Measurements from ENCODE around the gene FAM193B.
A peak's percentile ranks its signal among the peaks of the same experiment; 100 is the strongest.

FAM193B gene

DNA sequence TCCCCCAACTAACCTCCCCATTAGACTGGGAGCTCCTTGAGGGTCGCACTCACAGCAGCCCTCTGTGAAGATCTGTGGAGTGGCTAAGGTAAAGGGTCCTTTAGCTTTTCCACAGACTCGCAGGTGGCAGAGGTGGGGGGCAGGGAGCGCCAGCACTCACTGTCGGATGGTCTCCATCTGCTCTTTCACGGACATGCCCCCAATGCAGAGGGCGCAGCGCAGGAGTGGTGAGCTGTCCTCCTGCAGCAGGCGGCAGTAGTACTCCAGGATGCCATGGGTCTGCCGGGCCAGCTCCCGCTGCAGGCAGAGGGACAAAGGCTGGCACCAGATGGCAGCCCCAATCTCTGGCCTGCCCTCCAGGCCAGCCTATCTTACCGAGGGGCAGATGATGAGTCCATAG is 39.8 kb downstream of the FAM193B start:
- DNase-seq = no peak

DNA sequence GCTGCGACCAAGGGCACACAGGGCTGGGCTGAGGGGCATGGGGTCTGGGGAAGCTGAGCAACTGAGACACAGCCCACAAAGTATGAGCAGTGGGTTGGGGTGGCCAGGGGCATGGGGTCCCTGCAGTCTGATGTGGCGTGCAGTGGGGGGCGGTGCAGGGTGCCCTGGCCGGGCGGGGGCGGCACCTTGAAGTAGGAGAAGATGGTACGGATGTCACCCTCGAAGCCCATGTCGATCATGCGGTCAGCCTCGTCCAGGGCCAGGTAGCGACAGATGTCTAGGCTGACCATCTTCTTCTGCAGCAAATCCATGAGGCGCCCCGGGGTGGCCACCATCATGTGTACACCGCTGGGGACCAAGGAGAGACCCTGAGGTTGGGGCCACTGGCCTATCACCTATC is 40.9 kb downstream of the FAM193B start:
- no peak for DNase-seq

DNA sequence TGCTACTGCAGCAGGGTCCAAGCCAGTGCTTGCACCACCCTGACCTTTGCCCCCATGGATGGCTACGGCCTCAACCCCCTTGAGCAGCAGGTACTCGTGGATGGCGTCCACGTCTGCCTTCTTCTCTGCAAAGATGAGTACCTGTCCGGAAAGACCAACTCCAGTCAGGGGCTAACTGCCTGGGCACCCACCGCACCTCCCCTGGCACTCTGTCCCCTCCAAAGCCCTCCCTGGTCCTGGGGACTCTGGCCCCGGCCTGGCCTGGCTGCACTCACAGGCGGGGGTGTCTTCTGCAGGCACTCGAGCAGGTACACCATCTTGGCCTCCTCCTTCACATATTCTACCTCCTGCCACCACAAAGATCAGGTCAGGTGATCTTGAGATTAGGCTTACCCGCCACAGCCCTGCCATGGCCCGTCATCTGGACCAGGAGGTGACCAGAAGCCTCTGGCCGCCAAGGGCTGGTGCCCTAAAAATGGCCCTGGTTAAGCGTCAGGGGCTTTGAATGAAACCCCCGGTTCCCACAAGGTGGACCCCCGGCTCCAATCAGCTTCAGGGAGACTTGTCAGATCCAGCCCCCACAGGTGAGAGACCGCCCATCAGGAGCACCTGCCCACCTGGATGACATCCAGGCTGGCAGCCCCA is 41.5 kb downstream of the FAM193B start:
- no peak for DNase-seq

DNA sequence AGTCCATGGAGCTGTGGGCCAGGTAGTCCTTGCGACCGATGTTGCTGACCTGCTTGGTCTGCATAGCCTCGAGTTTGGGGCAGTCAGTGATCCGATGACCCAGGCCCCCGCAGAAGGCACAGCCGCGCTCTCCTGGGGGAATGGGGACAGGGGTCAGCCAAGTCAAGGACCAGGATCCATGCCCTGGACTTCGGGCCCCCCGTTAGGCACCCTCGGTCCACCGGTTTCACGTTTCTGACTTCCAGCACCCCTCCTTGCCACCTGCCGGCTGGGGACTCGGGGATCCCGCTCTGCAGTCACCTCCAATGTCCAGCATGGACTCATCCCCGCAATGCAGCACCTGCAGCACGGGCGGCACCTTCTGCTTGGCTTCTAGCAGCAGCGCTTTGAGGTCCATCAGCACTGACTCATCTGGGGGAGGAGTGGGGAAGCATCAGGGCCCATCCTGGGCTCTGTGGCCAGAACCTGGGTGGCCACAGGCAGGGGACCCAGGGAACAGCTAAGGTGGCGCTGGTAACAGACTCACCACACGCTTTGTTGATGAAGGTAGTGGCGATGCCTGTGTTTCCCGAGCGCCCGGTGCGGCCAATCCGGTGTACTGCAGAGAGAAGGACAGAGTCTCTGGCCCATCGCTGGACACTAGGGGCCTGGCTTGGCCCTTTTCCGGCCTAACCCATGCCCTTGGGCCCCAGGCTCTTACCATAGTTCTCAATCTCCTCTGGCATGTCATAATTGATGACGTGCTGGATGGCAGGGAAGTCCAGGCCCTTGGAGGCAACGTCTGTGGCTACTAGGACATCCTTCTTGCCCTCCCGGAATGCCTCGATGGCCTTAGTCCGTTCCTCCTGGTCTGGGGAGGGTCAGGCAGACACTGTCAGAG is 42.3 kb downstream of the FAM193B start:
- DNase-seq = no peak

DNA sequence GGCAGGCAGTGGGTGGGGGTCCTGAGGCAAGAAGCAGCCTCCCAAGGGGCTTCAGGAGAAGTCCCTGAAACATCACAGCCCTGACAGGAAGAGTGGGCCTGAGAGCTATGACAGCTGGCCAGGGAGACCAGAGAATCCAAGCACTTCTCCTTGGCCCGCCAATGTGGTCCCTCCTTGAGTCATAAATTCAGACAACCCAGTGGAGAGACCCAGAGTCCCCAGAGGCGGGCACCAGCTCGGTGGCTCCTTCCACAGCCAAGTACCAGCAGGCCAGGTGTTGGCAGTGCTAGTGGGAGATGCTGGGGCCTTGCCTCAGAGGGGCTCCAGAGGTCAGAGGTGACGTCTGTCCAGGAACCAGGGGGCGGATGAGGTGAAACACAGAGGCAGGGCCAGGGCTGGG is 43.2 kb downstream of the FAM193B start:
- no peak for DNase-seq

DNA sequence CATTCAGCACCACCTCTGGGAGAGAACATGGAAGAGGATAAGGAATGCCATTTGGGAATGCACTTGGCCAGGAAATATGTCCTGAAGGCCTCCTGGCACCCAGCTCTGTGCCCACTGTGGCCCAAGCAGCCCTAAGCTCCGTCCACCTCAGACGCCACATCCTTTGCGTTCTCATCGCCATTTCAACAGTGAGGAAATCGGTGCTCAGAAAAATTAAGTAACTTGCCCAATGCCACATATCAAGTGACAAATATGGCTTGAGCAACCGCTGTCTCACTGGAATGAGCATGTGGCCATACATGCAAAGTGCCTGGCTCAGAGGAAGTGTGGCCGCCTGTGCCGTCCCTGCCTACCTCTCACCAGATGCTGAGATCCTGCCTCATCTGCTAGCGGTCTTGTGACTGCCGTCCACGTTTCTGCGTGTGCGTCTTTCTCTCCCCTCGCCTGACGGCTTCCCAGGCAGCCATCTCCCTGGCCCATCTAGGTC is 43.8 kb downstream of the FAM193B start:
- no peak for DNase-seq

DNA sequence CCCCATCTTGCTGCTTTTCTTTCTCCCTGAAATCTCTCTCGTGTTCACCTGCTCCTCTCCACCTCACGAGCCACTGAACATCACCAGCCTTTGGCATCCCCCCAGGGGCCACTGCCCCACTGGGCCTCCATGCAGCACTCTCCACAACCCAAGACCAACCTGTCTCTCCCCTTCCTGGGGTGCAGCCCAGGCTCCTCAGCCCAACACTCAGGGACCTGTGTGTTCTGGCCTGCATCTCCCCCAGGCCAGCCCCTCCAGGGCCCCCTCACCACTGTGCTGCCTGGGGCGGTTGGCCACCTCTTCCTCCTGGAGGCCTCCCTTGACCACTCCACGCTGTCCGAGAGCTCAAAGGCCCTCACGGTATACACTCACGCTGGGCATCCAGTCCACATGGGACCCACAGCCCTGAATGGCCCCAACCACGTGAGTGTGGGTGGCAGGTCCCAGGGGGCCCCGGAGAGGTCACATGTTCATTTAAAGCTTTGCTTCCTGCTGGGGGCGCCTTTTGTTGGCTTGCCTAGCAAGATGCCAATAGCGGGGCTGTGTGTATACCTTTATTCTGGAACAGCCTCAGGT is 44.3 kb downstream of the FAM193B start:
- DNase-seq = no peak

DNA sequence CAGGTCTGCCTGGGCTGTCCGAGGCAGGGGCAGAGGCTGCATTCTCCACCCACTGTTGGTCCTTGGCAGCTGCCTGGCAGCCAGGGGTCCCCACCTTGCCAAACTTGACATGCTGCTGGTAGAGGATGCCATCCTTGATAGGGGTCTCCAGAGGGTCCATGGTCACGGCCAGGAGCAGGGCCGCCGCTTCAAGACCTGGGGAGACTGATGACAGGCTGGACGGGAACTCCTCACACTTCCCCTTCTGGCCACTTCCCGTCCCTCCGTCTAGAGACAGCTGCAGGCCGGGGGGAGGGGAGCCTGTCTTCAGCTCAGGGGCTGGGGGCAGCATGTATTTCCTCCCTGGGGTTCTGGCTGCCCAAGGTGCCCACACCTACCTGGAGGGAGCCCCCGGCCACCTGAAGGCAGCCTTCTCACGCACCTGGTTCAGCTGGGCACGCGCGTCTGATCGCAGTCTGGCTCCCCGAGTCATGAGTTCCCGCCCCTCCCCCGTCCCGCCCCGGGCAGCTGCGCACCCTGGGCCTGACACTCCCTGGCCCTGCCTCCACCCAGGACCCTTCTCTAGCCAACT is 44.9 kb downstream of the FAM193B start, which contains the start of gene DOK3:
TSS of gene DOK3 (minus strand) at position 446 of the 571 bp plus-strand sequence. CDS start at position 160, 286 bp downstream.
- no peak for DNase-seq

DNA sequence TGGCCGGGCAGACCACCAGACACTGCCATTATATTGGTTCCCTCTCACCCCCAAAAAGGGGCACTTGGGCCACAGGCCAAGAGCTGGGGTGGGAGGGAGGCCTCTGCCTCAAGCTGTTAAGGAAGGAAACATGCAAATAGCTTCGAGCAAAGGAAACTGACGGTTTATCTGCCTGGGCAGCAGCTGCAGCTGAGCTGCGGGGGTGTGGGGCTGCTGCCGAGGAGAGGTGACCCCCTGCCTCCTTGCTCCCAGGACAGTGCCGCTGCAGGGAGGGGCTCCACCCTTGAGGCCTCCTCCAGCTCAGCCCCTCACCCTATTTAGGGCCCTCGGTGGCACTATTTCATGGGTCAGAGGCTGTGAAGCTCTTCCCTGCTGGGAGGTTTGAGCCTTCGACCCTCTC is 45.5 kb downstream of the FAM193B start:
- no peak for DNase-seq

DNA sequence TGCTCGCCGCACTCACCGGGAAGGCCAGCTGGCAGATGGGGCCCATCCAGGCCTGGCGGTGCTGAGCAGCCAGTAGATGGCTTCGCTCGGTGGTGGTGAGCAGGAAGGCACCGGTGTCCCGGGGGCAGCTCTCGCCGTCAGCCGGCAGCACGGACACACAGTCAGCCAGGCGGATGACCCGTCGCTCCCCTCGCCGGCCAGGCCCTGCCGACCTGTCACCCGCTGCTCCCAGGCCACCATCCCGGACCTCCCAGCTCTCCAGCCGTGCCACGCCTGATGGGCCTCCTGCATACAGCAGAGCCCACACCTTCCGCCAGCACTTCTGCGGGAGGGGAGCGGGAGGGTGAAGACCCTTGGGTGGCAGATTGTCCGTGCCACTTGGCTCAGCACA is 46.1 kb downstream of the FAM193B start:
- DNase-seq = no peak

DNA sequence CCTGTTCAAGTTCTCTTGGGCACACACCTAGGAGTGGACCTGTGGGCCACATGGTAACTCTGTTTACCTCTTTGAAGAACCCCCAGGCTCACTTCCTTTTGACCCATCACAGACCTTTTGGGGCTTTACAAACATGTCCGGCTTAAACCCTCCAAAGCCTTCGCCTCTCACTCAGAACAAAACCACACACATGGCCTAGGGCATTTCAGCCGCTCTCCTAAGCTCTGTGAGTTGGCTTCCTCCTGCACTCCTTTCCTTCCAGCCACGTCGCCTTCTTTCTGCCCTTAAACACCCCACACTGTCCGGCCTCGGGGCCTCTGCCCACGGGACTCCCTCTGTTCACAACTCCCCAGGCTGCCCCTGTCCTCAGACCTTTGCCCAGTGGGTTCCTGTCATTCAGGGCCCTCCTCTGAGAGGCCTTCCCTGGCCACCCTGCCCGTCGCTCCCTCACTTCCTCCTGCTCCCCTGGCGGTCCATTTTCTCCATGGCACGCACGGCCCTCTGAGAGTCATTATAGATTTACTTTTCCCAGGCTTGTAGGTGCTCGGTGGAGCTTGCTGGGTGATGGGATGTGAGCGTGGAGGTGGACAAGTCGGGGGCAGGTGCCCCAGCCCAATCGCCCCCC is 46.7 kb downstream of the FAM193B start:
- DNase-seq = no peak

DNA sequence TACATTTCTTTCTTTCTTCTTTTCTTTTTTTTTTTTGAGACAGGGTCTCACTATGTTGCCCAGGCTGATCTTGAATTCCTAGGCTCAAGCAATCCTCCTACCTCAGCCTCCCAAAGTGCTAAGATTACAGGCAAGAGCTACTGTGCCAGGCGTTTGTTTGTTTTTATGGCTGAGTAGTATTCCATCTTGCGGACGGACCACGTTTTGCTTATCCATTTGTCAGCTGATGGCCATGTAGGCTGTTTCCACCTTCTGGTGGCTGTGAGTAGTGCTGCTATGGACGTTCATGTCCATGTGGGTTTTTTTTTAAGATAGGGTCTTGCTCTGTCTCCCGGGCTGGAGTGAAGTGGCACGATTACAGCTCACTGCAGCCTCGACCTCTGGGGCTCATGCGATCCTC is 47.2 kb downstream of the FAM193B start:
- no peak for DNase-seq

DNA sequence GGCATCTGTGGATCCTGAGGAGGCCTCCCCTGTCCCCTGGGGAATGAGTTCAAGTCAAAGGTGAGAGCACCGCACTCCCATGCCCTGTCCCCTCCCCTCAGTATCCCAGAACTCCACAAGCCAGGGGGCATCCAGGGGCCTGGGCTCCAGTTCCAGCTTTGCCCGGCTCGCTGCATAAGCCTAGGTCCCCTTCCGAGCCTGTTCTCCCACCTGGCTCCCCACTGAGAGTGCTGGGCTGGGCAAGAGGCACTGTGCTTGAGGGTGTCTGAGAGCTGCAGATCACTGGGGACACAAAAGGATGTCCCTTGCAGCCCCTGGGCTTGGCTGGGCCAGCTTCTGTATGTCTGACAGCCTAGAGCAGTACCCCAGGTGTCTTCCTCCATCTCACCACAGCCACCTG is 49.3 kb downstream of the FAM193B start:
- no peak for DNase-seq

DNA sequence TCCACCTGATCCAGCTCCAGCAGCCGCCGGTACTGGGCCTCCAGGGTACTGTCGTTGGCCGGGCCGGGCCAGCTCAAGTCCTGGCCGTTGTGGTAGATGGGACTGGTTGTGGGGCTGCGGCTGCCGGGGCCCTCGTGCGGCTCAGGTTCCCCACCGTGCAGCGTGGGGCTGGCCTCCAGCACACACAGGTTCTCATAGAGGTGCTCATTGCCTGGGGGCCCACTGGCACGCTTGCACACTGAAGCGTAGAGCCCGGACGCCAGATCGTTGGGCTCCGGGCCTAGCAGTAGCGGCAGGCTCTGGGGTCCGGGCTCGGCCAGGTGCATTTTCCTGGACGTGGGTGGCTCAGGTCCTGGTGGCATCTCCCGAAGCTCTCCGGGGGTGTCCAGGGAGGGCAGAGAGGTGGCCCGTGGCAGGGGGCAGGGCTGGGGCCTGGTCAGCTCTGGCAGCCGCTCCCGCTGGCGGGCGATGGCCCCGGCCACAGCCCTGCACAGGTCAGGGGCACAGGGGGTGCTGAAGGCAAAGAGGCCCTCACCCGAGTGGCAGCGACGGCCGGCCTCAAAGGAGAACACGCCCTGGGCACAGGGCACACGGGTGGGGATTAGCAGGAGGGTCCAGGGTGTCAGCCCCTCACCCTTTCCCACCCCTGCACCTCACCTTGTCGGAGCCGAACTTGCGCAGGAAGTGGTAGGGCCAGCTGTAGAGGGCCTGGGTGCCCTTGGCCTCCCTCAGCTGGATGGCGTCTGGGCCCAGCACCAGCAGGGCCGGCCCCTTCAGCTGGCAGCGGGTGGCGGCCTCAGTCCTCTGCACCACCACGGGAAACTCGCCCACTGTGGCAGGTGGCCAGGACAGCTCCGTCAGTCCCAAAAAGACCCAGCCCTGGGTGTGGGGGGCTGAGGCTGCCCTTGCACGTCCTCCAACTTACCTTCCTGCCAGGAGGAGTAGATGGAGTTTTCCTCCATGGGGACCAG is 50.0 kb downstream of the FAM193B start:
- no peak for DNase-seq

DNA sequence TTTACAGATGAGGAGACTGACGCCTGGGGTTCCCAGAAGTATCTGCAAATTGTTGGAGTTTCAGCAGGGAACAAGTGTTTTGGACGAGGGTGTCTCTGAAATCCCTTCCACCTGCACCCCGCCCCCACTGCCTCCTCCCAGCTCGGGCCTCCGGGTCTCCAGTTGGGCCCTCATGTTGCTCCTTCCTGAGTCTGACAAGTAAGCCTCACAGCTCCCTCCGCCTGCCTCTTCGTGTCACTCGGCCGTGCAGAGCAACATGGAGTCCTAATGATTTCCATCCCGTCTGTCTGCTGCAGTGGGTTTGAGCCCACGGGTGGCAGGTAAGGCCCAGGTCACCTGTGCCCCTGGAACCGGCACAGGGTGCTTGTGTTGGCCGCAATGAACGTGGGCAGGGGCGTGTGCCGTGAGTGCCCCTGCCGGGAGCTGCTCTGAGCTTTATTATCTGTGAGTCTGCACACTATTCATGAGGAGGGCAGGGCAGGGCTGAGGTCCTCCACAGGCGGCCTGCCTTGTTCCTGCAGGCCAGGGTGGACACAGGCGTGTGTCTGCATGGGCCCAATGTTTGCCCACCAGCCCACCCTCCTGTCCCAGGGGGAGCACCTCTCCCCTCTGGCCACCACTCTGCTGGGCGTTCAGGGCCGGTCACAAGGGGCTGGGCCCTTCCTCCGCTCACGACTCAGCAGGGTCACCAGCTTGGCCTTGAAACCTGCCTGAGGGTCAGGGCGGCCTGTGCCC is 50.8 kb downstream of the FAM193B start:
- DNase-seq = no peak

DNA sequence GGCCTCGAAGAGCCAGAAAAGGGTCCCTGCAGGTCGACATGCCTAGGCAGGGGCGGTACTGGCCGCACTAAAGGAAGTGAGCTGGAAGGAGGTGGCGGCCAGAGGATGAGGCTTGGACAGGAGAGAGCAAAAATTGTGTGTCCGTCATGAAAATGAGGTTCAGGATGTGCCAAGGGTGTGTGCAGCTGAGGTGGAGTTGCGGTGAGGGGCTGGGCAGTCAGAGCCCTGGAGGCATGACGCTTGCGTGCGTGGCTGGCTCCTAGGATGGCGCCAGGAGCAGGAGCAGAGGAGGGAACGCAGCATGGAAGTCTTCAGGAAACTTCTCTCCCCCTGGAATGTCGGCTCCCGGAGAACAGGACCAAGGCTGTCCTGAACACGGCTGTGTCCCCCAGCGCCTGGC is 51.5 kb downstream of the FAM193B start:
- no peak for DNase-seq

DNA sequence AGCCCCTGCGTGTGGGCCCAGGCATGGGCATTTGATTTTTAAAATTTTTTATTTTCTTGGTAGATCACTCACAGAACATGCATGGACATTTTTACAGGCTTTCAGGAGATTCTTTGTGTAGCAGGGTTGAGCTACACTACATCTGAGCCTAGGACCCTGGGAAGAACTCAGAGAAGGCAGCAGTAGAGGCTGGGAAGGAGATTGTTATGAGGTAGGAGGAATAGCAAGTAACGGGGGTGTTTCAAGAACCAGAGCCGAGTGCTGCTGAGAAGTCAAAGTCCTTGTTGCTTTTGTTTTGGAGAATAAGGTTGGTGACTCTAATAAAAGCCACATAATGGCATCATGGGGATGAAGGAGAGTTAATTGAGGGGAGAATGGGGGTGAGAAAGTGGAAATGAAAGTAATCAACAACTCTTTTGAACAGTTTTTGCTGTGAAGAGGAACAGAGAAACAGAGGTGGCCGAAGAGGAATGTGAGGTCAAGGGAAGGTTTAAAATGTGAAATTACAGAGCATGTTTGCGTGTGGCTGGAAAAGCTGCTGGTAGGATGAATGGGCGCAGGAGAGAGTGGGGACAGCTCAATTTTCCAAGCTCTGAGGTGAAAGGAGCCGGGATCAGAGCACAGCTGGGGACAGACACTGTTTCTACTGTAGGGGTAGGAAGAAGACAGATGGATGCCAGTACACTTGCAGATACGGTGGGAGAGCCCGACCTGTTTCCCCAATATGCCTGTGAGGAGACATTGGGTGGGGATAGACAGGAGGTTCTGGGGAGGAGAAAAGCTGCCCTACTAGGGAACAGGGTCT is 52.3 kb downstream of the FAM193B start:
- DNase-seq = no peak

DNA sequence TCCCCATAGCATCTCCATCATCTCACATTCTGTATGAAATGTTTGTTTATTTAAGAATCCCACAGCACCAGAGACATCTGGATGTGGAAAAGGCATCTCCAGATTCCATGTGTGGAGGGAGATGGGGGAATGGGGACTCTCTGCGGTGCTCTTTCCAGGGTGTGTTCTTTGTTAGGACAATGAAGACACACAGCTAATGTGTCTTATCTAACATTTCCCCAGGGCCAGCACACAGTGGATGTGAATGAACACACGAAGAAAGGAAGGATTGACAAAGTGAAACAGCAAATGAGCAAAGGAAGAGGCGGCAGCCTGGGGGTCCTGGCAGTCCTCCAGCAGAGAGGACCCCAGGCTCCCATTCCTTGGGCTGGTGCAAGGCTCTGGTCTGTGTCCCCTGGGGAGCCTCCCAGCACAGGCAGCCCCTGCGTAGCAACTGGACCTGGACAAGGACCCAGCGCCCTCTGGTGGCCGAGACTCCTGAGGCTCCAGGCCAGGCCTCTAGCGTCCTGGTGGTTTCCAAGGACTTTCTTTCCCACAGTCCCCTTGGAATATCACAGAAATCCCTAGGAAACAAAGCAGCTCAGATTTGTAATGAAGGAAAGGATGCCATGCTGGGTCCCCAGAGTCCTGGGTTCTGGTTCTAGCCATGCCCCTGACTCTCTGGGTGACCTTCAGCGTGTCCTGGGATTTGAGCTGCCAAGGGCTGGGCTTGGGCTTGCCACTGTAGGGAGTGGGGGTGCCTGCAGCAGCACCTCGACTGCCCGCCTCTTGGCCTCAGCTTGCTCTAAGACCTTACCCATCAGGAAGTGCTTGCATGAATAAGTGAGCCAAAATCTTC is 53.5 kb downstream of the FAM193B start:
- peak; percentile 48 for DNase-seq

DNA sequence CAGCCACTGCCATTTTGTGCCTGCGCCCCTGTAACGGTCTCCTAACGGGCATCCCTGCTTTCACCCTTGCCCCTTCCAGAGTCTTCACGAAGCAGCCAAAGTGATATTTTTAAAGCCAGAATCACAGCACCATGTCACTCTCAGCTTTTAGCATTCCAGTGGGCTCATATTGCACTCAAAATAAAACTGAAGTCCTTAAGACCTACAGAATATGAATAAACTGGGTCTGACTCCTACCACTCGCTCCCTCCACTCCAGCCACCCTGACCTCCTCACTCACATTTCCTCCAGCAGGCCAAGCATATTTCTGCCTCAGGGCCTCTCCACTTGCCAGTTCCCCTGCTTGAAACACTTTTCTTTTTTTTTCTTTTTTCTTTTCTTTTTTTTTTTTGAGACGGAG is 54.5 kb downstream of the FAM193B start:
- DNase-seq = no peak
